Bronchus fibroblast of lung (primary cell): ENCODE results near the gene BEND5. TPM values are rescaled to one million over a fixed set of nuclear protein-coding genes. Genes with fewer than 3 reads are reported as not detected.

ENCODE experiments used
- total RNA-seq: library from RNA; depleted of rRNA; stranded (reverse); fragments of >200 nt; gene quantifications from 2 replicates; pipeline ENCODE4 v1.2.3, GENCODE V29; 2015

BEND5 gene, protein sequence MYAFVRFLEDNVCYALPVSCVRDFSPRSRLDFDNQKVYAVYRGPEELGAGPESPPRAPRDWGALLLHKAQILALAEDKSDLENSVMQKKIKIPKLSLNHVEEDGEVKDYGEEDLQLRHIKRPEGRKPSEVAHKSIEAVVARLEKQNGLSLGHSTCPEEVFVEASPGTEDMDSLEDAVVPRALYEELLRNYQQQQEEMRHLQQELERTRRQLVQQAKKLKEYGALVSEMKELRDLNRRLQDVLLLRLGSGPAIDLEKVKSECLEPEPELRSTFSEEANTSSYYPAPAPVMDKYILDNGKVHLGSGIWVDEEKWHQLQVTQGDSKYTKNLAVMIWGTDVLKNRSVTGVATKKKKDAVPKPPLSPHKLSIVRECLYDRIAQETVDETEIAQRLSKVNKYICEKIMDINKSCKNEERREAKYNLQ
- total RNA-seq = 1.2 and 1.5 TPM in 2 replicates

DNA sequence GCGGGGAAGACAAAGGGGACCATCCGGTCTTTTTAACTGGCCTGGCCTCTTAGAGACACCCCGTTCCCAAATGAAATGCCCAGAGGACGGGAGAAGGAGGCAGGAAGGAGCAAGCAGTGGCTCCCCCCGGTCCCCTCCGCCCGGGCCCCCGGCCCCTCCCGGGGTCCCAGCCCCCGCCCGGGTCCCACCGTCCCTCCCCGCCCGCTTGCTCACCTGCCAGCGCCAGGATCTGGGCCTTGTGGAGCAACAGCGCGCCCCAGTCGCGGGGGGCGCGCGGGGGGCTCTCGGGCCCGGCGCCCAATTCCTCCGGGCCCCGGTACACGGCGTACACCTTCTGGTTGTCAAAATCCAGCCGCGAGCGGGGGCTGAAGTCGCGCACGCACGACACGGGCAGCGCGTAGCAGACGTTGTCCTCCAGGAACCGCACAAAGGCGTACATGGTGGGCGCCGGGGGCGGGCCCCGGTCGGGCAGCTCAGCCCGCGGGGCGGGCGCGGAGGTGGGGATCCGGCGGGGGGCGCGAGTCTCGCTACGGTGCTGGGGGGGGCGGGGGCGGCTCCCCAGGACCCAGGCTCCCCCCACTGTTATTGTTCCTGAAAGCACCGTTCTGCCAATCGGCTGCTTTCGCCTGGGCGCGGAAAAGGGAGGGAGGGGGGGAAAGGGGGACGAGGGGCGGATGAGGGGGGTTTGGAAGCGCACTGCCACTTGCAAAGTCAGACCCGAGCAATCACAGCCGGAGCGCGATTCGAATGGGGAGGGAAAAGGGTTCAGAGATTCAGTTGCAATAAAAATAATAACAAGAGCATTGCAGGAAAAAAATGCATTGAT, at the start of gene BEND5:
TSS of gene BEND5 (minus strand) at position 499 of the 826 bp plus-strand sequence. CDS start at position 439, 60 bp downstream.

